Ovary (tissue), 9 donors: ENCODE data around the gene EPPIN. TPM values are rescaled to one million over a fixed set of nuclear protein-coding genes. Genes with fewer than 3 reads are reported as not detected.

Source experiments
- DNase-seq, 5 donors: peaks; one replicate each; pipeline ENCODE4 v3.0.0-alpha.2; 2019 to 2020
- H3K27ac ChIP-seq, 2 donors: fragments of 200-600 bp; one replicate each; pipeline versions ENCODE4 v1.5.1 to v1.8.0; 2019 to 2022
- H3K27me3 ChIP-seq: fragments of 200-600 bp; one replicate; pipeline ENCODE4 v1.8.0; 2022
- H3K36me3 ChIP-seq: fragments of 200-600 bp; sonication (generic); one replicate; pipeline ENCODE4 v1.5.1; 2019
- H3K4me1 ChIP-seq: one replicate; pipeline ENCODE4 v1.8.1; 2013; ENCODE audit warnings: mild to moderate bottlenecking, moderate library complexity; ENCODE audit not compliant: insufficient read depth
- H3K4me3 ChIP-seq: fragments of 200-600 bp; sonication (generic); one replicate; pipeline ENCODE4 v1.5.1; 2017
- H3K9me3 ChIP-seq, 2 donors: fragments of 200-600 bp in 1 of 2; sonication (generic) in 1 of 2; one replicate each; pipeline versions ENCODE4 v1.5.1 to v1.8.1; 2013 to 2019; ENCODE audit warnings: mild to moderate bottlenecking in 1 of 2, moderate library complexity in 1 of 2
- EP300 ChIP-seq: sonication (generic); formaldehyde crosslinking; IDR thresholded peaks from one replicate; pipeline ENCODE4 v1.6.1; 2017; ENCODE audit warnings: antibody characterized with exemption
- POLR2A ChIP-seq: fragments of 450-650 bp; IDR thresholded peaks from one replicate; pipeline ENCODE4 v1.6.1; 2017; ENCODE audit warnings: antibody characterized with exemption, mild to moderate bottlenecking, moderate library complexity
- WGBS, 3 donors: extraction: QIAGEN DNeasy Blood & Tissue Kit in 1 of 3; methylation state at CpG; one replicate each; pipeline versions ENCODE4 v1.1.5 to v1.1.7; 2013 to 2017; 5-methylcytosine and 5-hydroxymethylcytosine counted together
- intact Hi-C, 4 donors: fragments of 100-400 bp; cut with DNase I; formaldehyde crosslinking; loops; one replicate each; pipeline versions ENCODE4 v1.11.0 to v1.15.1; 2022 to 2023
- polyA plus RNA-seq, 2 donors: library from polyadenylated mRNA; stranded (reverse); fragments of 200-250 nt in 1 of 2; fragments of 350-450 nt in 1 of 2; fragmentation: Illumina TruSeq in 1 of 2; extraction: RNeasy Lipid Tissue Mini Kit (QIAGEN cat#74804) in 1 of 2; gene quantifications; one replicate each; pipeline ENCODE4 v1.2.3, GENCODE V29; 2013 to 2014
- total RNA-seq, 7 donors: library from RNA; depleted of rRNA in 2 of 7; stranded (reverse); fragments of >200 nt in 2 of 7; fragmentation: NEBNext Ultra II Directional in 3 of 7; extraction: Animal tissue kit (Norgen Biotek cat#: 25700) in 3 of 7; gene quantifications; one replicate each; pipeline versions ENCODE4 v1.1.0 to v1.2.4, GENCODE V29; 2016 to 2023
- TF ChIP-seq, protein P1 (sequence below), 3 donors: fragments of 450-650 bp in 2 of 3; fragments of 200-600 bp in 1 of 3; IDR thresholded peaks; one replicate each; pipeline versions ENCODE4 v1.5.1 to v1.8.0; 2016 to 2022; ENCODE audit warnings: antibody characterized with exemption in 3 of 3, mild to moderate bottlenecking in 1 of 3
- donor health status: DM: no; HTN: no; CAD: no; lungs with moderate emphysema.
- donor health status: DM: no; HTN: no; CAD: no.
- donor health status: Bipolar disorder and iron deficiency.
- donor health status: DM: yes; HTN: yes; CAD: no.
- donor health status: DM: no; HTN: no; CAD: no.
- donor health status: DM: yes; HTN: yes; CAD: no.

The EPPIN gene
- total and polyA plus RNA-seq, 9 donors = 0.21 to 1.1 (median 0.34) TPM; not detected in 5

DNA sequence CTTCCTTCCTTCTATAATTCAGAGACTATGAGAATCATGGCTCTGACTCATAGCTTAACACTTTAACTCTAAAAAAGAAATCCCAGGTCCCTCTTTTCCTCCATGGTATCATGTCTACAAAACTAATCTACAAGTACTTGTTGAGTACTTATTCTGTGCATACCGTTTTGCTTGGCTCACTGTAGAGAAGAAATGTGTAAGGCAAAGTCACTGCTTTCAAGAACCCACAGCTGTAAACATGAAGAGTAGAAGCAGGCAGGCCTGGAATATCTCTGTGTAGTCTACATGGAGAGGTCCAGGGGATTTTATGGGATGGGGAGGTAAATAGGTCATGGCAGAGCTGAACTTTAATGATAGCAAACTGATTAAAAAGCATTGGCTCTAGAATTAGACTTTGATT, 45.6 kb downstream of the EPPIN start:
- DNase-seq = no peak
- TF ChIP-seq EP300 (no peak), POLR2A (no peak)
- TF ChIP-seq, protein P1, sequence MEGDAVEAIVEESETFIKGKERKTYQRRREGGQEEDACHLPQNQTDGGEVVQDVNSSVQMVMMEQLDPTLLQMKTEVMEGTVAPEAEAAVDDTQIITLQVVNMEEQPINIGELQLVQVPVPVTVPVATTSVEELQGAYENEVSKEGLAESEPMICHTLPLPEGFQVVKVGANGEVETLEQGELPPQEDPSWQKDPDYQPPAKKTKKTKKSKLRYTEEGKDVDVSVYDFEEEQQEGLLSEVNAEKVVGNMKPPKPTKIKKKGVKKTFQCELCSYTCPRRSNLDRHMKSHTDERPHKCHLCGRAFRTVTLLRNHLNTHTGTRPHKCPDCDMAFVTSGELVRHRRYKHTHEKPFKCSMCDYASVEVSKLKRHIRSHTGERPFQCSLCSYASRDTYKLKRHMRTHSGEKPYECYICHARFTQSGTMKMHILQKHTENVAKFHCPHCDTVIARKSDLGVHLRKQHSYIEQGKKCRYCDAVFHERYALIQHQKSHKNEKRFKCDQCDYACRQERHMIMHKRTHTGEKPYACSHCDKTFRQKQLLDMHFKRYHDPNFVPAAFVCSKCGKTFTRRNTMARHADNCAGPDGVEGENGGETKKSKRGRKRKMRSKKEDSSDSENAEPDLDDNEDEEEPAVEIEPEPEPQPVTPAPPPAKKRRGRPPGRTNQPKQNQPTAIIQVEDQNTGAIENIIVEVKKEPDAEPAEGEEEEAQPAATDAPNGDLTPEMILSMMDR (IDR thresholded peaks at IDR 0.05) = no peak
- Histone ChIP-seq H3K27ac (no peak overlapping the region), H3K4me1 (no peaks in the 10 kb centered on the region), H3K36me3 (no peaks in the 10 kb centered on the region), H3K9me3 (no peaks in the 10 kb centered on the region), H3K4me3 (no peak overlapping the region), H3K27me3 (no peaks in the 10 kb centered on the region)
- intact Hi-C loops = no loop called here
- WGBS, 3 donors = 14 to 28% (median 22%) methylated on average over 1 of the region's 1 CpG

DNA sequence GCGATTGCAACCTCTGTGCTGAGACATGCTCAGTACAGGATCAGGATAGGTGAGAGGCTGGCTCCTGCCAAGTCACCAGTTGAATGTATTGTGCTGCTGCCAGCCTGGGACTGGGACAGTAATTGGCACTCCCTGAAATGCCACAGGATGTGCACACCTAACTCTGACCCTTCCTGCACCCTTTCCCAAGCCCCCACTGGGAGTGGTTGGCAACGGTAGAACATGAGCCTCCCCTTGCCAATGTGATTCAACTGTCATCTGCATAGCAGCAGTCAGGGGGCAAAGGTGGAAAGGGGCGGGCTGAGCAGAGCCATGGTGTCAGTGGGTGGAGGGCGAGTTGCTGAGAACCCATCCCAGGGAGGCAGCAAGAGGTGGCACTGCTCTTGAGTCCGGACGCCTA, 47.2 kb downstream of the EPPIN start:
- no peaks in the 10 kb centered on the region for H3K36me3 ChIP-seq
- intact Hi-C loops = no loop called here
- no peaks in the 10 kb centered on the region for H3K4me1 ChIP-seq
- no peak for DNase-seq
- H3K27me3 ChIP-seq = no peaks in the 10 kb centered on the region
- TF ChIP-seq POLR2A (no peak), EP300 (no peak)
- TF ChIP-seq, protein P1 (IDR thresholded peaks at IDR 0.05) = no peak
- WGBS, 3 donors = 67 to 75% (median 74%) methylated on average over 6 of the region's 6 CpGs
- H3K27ac ChIP-seq = no peak overlapping the region
- no peak overlapping the region for H3K4me3 ChIP-seq
- H3K9me3 ChIP-seq = no peaks in the 10 kb centered on the region

DNA sequence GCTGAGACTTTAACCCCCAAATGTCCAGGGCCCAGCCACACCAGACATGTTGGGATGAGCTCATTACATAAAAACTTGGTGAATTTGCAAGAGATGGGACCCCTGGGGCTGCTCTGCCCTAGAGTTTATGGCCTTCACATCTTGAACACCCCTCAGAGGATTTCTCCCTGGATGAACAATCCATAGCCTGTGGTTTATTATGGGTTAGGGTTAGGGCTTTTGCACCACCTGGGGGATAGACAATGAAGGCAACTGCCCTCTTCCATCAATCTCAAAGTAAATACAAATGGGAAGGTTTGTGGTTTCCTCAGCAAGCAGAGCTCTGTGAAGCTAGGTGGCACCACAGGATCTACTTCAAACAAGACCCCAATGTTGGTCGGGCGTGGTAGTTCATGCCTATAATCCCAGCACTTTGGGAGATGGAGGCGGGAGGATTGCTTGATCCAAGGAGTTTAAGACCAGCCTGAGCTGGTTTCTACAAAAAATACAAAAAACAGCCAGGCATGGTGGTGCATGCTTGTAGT, 49.2 kb downstream of the EPPIN start:
- Histone ChIP-seq H3K27me3 (no peaks in the 10 kb centered on the region), H3K27ac (no peak overlapping the region), H3K9me3 (no peaks in the 10 kb centered on the region), H3K36me3 (no peaks in the 10 kb centered on the region), H3K4me1 (no peaks in the 10 kb centered on the region), H3K4me3 (no peak overlapping the region)
- WGBS, 3 donors = 80 to 89% (median 84%) methylated on average over 3 of the region's 3 CpGs
- TF ChIP-seq EP300 = no peak
- no peak for TF ChIP-seq POLR2A
- TF ChIP-seq, protein P1 (IDR thresholded peaks at IDR 0.05) = no peak
- intact Hi-C loops = no loop called here
- no peak for DNase-seq

DNA sequence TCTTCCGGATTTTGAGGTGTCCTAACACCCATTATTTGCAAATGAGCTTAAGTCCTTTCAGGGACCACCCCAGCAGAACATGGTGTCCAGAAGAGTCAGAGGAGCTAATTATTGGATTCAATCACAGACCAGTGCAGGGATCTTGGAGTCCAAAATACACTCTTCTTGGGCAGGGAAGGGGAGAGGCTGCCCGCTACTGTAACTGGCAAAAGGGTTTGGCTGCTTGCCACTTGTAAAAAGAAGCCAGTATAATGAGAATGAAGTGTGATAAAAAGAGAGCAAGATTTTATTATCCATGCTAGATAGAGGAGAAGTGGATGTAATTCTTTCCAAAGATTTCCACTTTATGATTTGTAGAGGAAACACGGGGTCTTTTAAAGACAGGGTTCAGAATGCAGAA, 51.0 kb downstream of the EPPIN start:
- no peaks in the 10 kb centered on the region for H3K36me3 ChIP-seq
- 51 to 58% (median 56%) methylated on average over 3 of the region's 3 CpGs for WGBS, 3 donors
- no peaks in the 10 kb centered on the region for H3K4me1 ChIP-seq
- intact Hi-C loops = no loop called here
- H3K9me3 ChIP-seq = no peaks in the 10 kb centered on the region
- no peak for DNase-seq
- no peak for TF ChIP-seq POLR2A
- TF ChIP-seq, protein P1 (IDR thresholded peaks at IDR 0.05) = no peak
- no peak for TF ChIP-seq EP300
- H3K27me3 ChIP-seq = no peaks in the 10 kb centered on the region
- no peak overlapping the region for H3K27ac ChIP-seq
- no peak overlapping the region for H3K4me3 ChIP-seq
